Measurements from ENCODE around the gene UBE2H. TPM values are rescaled to one million over a fixed set of nuclear protein-coding genes. Genes with fewer than 3 reads are reported as not detected.

The UBE2H gene
- polyA plus RNA-seq, 1 donor (not counting 4 experiments of a cell fraction or from before 2014, with no cell fraction given) = 130 TPM

GRCh38 chr7:129853661-129854268 lies 99.0 kb downstream of the UBE2H start:
- Histone ChIP-seq H2AFZ (ENCODE audit: control insufficient read depth, low read length) (no peak overlapping the region), H4K20me1 (ENCODE audit: control insufficient read depth, extremely low read depth, insufficient read depth, low read length) (no peaks in the 10 kb centered on the region), H3K9ac (ENCODE audit: control insufficient read depth, extremely low read depth, insufficient read depth, low read length) (peak overlapping the region; percentile 73), H3K27ac (ENCODE audit: control insufficient read depth, insufficient read depth, low read length) (peak overlapping the region; percentile 94), H3K4me2 (ENCODE audit: control insufficient read depth, extremely low read depth, insufficient read depth, low read depth, low read length) (peak overlapping the region; percentile 96), H3K36me3 (ENCODE audit: control insufficient read depth in 2 of 2, extremely low read depth in 1 of 2, insufficient read depth in 2 of 2, low read length in 2 of 2) (peaks cover 2 to 10% of the 10 kb centered on the region in 2 experiments), H3K79me2 (ENCODE audit: control insufficient read depth, insufficient read depth, low read length) (peaks cover 44% of the 10 kb centered on the region), H3K4me1 (ENCODE audit: control insufficient read depth, extremely low read depth, insufficient read depth, low read length) (peaks cover 44% of the 10 kb centered on the region), H3K27me3 (ENCODE audit: control insufficient read depth, extremely low read depth, insufficient read depth, low read length) (no peaks in the 10 kb centered on the region), H3K4me3 (ENCODE audit: control insufficient read depth in 2 of 3, extremely low read depth in 1 of 3, insufficient read depth in 2 of 3, low read depth in 1 of 3, low read length in 3 of 3) (peak overlapping the region in 2 of 3 experiments; percentile 51 to 55), H3K9me1 (ENCODE audit: control insufficient read depth, extremely low read depth, insufficient read depth, low read length) (no peaks in the 10 kb centered on the region), H3K9me3 (ENCODE audit: control insufficient read depth, low read depth, low read length) (no peaks in the 10 kb centered on the region)
- FAIRE-seq = peak; percentile 86
- peak; percentile 75 for DNase-seq (ENCODE audit: low read depth, low spot score)
- no peak for TF ChIP-seq EZH2 (IDR thresholded peaks at IDR 0.05; ENCODE audit: low read length)
- TF ChIP-seq, protein P1, sequence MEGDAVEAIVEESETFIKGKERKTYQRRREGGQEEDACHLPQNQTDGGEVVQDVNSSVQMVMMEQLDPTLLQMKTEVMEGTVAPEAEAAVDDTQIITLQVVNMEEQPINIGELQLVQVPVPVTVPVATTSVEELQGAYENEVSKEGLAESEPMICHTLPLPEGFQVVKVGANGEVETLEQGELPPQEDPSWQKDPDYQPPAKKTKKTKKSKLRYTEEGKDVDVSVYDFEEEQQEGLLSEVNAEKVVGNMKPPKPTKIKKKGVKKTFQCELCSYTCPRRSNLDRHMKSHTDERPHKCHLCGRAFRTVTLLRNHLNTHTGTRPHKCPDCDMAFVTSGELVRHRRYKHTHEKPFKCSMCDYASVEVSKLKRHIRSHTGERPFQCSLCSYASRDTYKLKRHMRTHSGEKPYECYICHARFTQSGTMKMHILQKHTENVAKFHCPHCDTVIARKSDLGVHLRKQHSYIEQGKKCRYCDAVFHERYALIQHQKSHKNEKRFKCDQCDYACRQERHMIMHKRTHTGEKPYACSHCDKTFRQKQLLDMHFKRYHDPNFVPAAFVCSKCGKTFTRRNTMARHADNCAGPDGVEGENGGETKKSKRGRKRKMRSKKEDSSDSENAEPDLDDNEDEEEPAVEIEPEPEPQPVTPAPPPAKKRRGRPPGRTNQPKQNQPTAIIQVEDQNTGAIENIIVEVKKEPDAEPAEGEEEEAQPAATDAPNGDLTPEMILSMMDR (optimal IDR thresholded peaks at IDR 0.05 in 1 of 3, IDR thresholded peaks at IDR 0.05 in 1 of 3, conservative IDR thresholded peaks at IDR 0.05 in 1 of 3; ENCODE audit: extremely low read depth in 1 of 3, insufficient read depth in 2 of 3, low read length in 3 of 3) = no peak
- dilution Hi-C loops (cut with MboI; ENCODE audit: extremely low pct_ligation_motif_present, low sequenced_read_pairs) = no loop called here

- H3K79me2 ChIP-seq (ENCODE audit: control insufficient read depth, insufficient read depth, low read length) = peaks cover 46% of the 10 kb centered on the region
Measured at GRCh38 chr7:129851809-129852208, 101.0 kb downstream of the UBE2H start.

More at GRCh38 chr7:129851809-129852208, 101.0 kb downstream of the UBE2H start:
- Histone ChIP-seq H3K9me3 (ENCODE audit: control insufficient read depth, low read depth, low read length) (no peaks in the 10 kb centered on the region), H3K36me3 (ENCODE audit: control insufficient read depth in 2 of 2, extremely low read depth in 1 of 2, insufficient read depth in 2 of 2, low read length in 2 of 2) (peaks cover 2 to 8% of the 10 kb centered on the region in 2 experiments), H3K9ac (ENCODE audit: control insufficient read depth, extremely low read depth, insufficient read depth, low read length) (no peak overlapping the region), H3K27ac (ENCODE audit: control insufficient read depth, insufficient read depth, low read length) (no peak overlapping the region), H3K4me2 (ENCODE audit: control insufficient read depth, extremely low read depth, insufficient read depth, low read depth, low read length) (no peak overlapping the region), H3K9me1 (ENCODE audit: control insufficient read depth, extremely low read depth, insufficient read depth, low read length) (no peaks in the 10 kb centered on the region), H2AFZ (ENCODE audit: control insufficient read depth, low read length) (no peak overlapping the region), H4K20me1 (ENCODE audit: control insufficient read depth, extremely low read depth, insufficient read depth, low read length) (no peaks in the 10 kb centered on the region), H3K4me1 (ENCODE audit: control insufficient read depth, extremely low read depth, insufficient read depth, low read length) (peaks cover 37% of the 10 kb centered on the region), H3K4me3 (ENCODE audit: control insufficient read depth in 2 of 3, extremely low read depth in 1 of 3, insufficient read depth in 2 of 3, low read depth in 1 of 3, low read length in 3 of 3) (no peak overlapping the region), H3K27me3 (ENCODE audit: control insufficient read depth, extremely low read depth, insufficient read depth, low read length) (no peaks in the 10 kb centered on the region)
- FAIRE-seq = no peak
- no peak for DNase-seq (ENCODE audit: low read depth, low spot score)
- dilution Hi-C loops (cut with MboI; ENCODE audit: extremely low pct_ligation_motif_present, low sequenced_read_pairs) = no loop called here
- TF ChIP-seq EZH2 (IDR thresholded peaks at IDR 0.05; ENCODE audit: low read length) = no peak
- TF ChIP-seq, protein P1 (optimal IDR thresholded peaks at IDR 0.05 in 1 of 3, IDR thresholded peaks at IDR 0.05 in 1 of 3, conservative IDR thresholded peaks at IDR 0.05 in 1 of 3; ENCODE audit: extremely low read depth in 1 of 3, insufficient read depth in 2 of 3, low read length in 3 of 3) = no peak
